ENCODE measurements around the gene MBD1. TPM values are rescaled to one million over a fixed set of nuclear protein-coding genes. Genes with fewer than 3 reads are reported as not detected.
"Not testable (repeated sequence)": the region's sequence is repeated elsewhere in the genome, so short reads cannot be mapped to it uniquely, and the experiment has no call there.

The MBD1 gene
- total and polyA plus RNA-seq, 4 donors, result 13.9 to 45.8 (median 26.8) TPM

DNA sequence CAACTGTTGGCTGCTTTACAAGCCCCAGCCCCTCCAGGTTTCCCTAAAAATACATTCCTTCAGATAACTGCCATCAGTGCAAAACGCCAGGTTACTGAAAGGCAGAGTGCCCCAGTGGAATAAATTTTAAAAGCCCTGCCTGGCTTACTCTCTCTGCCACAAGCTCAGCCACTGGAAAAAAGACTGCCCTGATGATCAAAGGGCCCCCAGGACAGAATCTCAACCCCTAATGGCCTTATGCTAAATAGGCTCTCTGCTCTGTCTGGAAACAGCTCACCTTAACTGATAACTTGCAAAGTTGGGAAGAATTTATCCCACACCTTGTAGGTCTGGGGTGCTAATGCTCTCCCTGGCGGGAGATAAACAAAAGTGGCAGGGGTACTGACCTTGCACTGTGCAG, 48.9 kb downstream of the MBD1 start:
- Histone ChIP-seq H3K27me3 (ENCODE audit: control insufficient read depth in 4 of 4, insufficient read depth in 4 of 4, low read length in 3 of 4) (no peaks in the 10 kb centered on the region), H3K9me3 (ENCODE audit: control insufficient read depth in 4 of 4, low read length in 3 of 4) (no peaks in the 10 kb centered on the region), H3K4me1 (ENCODE audit: control insufficient read depth in 4 of 4, insufficient read depth in 4 of 4, low read length in 3 of 4) (no peaks in the 10 kb centered on the region), H3K4me3 (ENCODE audit: low read depth in 1 of 3, low read length in 3 of 3) (no peak overlapping the region), H3K27ac (ENCODE audit: low read depth in 1 of 2, low read length in 2 of 2) (no peak overlapping the region), H3K9ac (ENCODE audit: low read depth in 1 of 2, low read length in 2 of 2) (no peak overlapping the region), H3K36me3 (ENCODE audit: control insufficient read depth in 4 of 4, insufficient read depth in 3 of 4, low read depth in 1 of 4, low read length in 3 of 4) (no peaks in the 10 kb centered on the region)
- DNase-seq (ENCODE audit: low spot score), result no peak
- WGBS, result 75% methylated on average over 2 of the region's 2 CpGs
- TF ChIP-seq ZBTB33 (IDR thresholded peaks at IDR 0.05), result no peak

DNA sequence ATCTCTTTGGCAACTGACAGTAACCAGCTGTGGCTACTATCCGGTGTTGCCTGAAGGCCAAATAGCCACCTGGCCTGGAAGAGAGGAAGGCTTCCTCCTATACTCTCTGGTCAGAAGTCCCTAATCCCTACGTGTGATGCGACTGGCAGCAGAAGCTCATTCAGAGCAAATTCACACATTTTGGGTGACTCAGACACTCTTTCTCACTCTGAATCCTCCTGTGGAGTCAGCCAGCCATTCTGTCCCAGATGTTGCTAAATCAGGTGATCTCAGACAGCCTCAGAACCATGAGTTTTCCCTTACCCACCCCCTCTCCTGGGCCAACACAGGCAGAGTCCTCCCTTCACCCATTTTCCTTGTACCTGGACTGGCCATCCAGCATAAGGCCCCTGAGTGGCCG, 49.7 kb downstream of the MBD1 start:
- Histone ChIP-seq H3K4me3 (ENCODE audit: low read depth in 1 of 3, low read length in 3 of 3) (no peak overlapping the region), H3K9me3 (ENCODE audit: control insufficient read depth in 4 of 4, low read length in 3 of 4) (no peaks in the 10 kb centered on the region), H3K4me1 (ENCODE audit: control insufficient read depth in 4 of 4, insufficient read depth in 4 of 4, low read length in 3 of 4) (no peaks in the 10 kb centered on the region), H3K27me3 (ENCODE audit: control insufficient read depth in 4 of 4, insufficient read depth in 4 of 4, low read length in 3 of 4) (no peaks in the 10 kb centered on the region), H3K36me3 (ENCODE audit: control insufficient read depth in 4 of 4, insufficient read depth in 3 of 4, low read depth in 1 of 4, low read length in 3 of 4) (no peaks in the 10 kb centered on the region), H3K9ac (ENCODE audit: low read depth in 1 of 2, low read length in 2 of 2) (no peak overlapping the region), H3K27ac (ENCODE audit: low read depth in 1 of 2, low read length in 2 of 2) (no peak overlapping the region)
- no peak for TF ChIP-seq JUND (IDR thresholded peaks at IDR 0.05)
- DNase-seq (ENCODE audit: low spot score), result no peak
- 80% methylated on average over 4 of the region's 4 CpGs for WGBS

GRCh38 chr18:50220249-50220648, 61.1 kb downstream of the MBD1 start:
- not testable (repeated sequence) for H3K9me3 ChIP-seq (ENCODE audit: control insufficient read depth in 4 of 4, low read length in 3 of 4)
- WGBS, result 54% methylated on average over 4 of the region's 4 CpGs

More at GRCh38 chr18:50220249-50220648, 61.1 kb downstream of the MBD1 start:
- not testable (repeated sequence) for H3K27ac ChIP-seq (ENCODE audit: low read depth in 1 of 2, low read length in 2 of 2); H3K4me3 ChIP-seq (ENCODE audit: low read depth in 1 of 3, low read length in 3 of 3); DNase-seq (ENCODE audit: low spot score); H3K4me1 ChIP-seq (ENCODE audit: control insufficient read depth in 4 of 4, insufficient read depth in 4 of 4, low read length in 3 of 4); H3K36me3 ChIP-seq (ENCODE audit: control insufficient read depth in 4 of 4, insufficient read depth in 3 of 4, low read depth in 1 of 4, low read length in 3 of 4); H3K9ac ChIP-seq (ENCODE audit: low read depth in 1 of 2, low read length in 2 of 2); H3K27me3 ChIP-seq (ENCODE audit: control insufficient read depth in 4 of 4, insufficient read depth in 4 of 4, low read length in 3 of 4)
- TF ChIP-seq RXRA (IDR thresholded peaks at IDR 0.05) (peak in 1 of 2 donors; percentile 27), HNF4A (conservative IDR thresholded peaks at IDR 0.05) (peak; percentile 50 to 75)

Small RNAs within 50 kb of the gene (small RNA-seq; reads per million reads assigned to genes)
- gene RNA5SP458, result not detected

Other genes starting within 250 kb of the MBD1 start
- gene MYO5B, start 86.4 kb downstream of the MBD1 start, total RNA-seq, result 10 to 100 TPM in 1 of 2 donors, 1 to 10 TPM in 1; 5.4 to 23.4 TPM
- gene MYO5B, start 86.4 kb downstream of the MBD1 start, polyA plus RNA-seq, result 10 to 100 TPM; 10.3 to 12.4 TPM
- gene CFAP53, start 15.0 kb downstream of the MBD1 start, total RNA-seq, result under 1 TPM; 0.08 to 0.09 TPM
- under 1 TPM; 0.05 to 0.14 TPM for gene CFAP53, start 15.0 kb downstream of the MBD1 start, polyA plus RNA-seq
- gene CXXC1, start 6.2 kb upstream of the MBD1 start, total RNA-seq, result 10 to 100 TPM; 33.5 to 38.4 TPM
- 10 to 100 TPM; 21.7 to 26.6 TPM for gene CXXC1, start 6.2 kb upstream of the MBD1 start, polyA plus RNA-seq
- gene SKA1, start 93.5 kb upstream of the MBD1 start, total RNA-seq, result 10 to 100 TPM in 1 of 2 donors, under 1 TPM in 1; 0.08 to 18.7 TPM
- gene SKA1, start 93.5 kb upstream of the MBD1 start, polyA plus RNA-seq, result under 1 TPM; 0.24 to 0.81 TPM

Data from liver (tissue), 10 donors.